GM12864 (cell line): ENCODE results near the gene GNAT3.

Experiments
- DNase-seq: peaks from one replicate; pipeline ENCODE4 v3.0.0-alpha.2; 2011; ENCODE audit warnings: low read depth
- H3K4me3 ChIP-seq: 2 replicates; pipeline ENCODE4 v1.5.1; 2011; ENCODE audit warnings: mild to moderate bottlenecking, low read depth, low read length, control low read depth
- TF ChIP-seq, protein P1 (sequence below): IDR thresholded peaks from 2 replicates; pipeline ENCODE4 v1.5.1; 2011; ENCODE audit warnings: low read depth, mild to moderate bottlenecking, moderate library complexity, low read length, control low read depth, inconsistent platforms; ENCODE audit errors: missing control alignments

Gene GNAT3

GRCh38 chr7:80445351-80445750 lies 66.5 kb downstream of the GNAT3 start:
- TF ChIP-seq, protein P1, sequence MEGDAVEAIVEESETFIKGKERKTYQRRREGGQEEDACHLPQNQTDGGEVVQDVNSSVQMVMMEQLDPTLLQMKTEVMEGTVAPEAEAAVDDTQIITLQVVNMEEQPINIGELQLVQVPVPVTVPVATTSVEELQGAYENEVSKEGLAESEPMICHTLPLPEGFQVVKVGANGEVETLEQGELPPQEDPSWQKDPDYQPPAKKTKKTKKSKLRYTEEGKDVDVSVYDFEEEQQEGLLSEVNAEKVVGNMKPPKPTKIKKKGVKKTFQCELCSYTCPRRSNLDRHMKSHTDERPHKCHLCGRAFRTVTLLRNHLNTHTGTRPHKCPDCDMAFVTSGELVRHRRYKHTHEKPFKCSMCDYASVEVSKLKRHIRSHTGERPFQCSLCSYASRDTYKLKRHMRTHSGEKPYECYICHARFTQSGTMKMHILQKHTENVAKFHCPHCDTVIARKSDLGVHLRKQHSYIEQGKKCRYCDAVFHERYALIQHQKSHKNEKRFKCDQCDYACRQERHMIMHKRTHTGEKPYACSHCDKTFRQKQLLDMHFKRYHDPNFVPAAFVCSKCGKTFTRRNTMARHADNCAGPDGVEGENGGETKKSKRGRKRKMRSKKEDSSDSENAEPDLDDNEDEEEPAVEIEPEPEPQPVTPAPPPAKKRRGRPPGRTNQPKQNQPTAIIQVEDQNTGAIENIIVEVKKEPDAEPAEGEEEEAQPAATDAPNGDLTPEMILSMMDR: no peak
- no peak overlapping the region for H3K4me3 ChIP-seq
- no peak for DNase-seq

GRCh38 chr7:80444811-80445210 lies 67.1 kb downstream of the GNAT3 start:
- TF ChIP-seq, protein P1: no peak
- DNase-seq: no peak
- no peak overlapping the region for H3K4me3 ChIP-seq

GRCh38 chr7:80443325-80443724 lies 68.5 kb downstream of the GNAT3 start:
- TF ChIP-seq, protein P1: no peak
- H3K4me3 ChIP-seq: no peak overlapping the region
- DNase-seq: no peak

DNA sequence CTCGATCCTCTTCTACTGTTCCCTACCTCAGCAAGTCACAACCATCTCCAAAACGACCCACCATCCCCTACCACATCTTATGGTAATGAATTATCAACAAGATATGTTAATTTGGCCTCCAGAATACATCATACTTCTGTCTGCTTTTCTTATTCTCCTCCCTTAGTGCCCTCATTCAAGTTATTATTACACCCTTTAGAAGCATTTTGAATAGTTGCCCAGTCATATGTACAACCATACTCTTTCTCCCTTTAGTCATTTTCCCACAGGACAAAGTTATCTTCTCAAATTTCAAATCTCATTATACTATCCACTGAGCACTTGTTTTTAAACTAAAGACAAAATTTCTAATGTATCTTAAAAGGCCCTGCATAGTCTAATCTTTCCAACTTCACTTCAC lies 71.0 kb downstream of the GNAT3 start:
- TF ChIP-seq, protein P1: no peak
- no peak for DNase-seq
- no peak overlapping the region for H3K4me3 ChIP-seq

DNA sequence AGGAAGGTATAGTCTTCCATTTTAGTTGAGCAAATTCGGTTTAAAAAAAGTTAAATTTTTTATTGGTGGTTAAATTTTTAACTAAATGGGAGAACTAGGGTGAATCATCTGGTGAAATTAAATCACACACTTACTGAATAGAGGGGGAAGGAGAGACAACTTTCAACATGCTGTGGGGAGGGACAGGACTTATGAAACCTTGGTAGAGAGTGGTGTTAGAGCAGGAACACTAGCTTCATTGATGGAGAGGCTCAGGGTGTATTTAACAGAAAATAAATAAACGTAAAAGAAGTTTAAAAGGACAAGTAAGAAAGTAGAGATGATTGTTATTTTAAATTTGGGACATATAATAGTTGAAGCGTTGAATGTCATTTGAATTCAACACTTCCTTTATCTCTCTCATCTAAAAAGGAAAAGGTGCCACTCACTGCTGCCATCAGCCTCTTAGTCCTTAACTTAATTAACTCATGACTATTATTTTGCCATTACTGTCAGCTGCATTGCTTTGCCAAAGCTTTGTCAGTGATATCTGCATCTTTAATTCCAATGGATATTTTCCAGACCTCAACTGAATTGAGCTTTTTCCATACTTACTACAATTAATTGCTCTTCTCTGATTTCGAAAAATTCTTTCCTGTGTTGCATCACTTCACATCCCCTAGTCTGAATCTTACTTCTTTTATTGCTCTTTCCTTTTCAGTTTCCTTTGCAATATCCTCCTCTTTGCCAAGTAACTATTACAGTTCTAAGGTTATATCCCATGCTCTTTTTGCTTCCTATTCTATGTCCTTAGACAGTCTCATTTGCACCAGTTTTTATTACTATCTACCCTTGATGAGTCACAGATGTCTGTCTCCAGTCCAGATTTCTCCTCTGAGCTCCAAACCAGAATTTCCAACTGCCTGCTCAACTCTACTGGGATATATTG lies 71.7 kb downstream of the GNAT3 start:
- no peak for DNase-seq
- TF ChIP-seq, protein P1: no peak
- H3K4me3 ChIP-seq: no peak overlapping the region

GRCh38 chr7:80435521-80435920 lies 76.3 kb downstream of the GNAT3 start:
- TF ChIP-seq, protein P1: no peak
- DNase-seq: no peak
- H3K4me3 ChIP-seq: no peak overlapping the region

GRCh38 chr7:80434047-80434446 lies 77.8 kb downstream of the GNAT3 start:
- H3K4me3 ChIP-seq: no peak overlapping the region
- no peak for DNase-seq
- TF ChIP-seq, protein P1: no peak
